Measurements from ENCODE around the gene REEP1. TPM values are rescaled to one million over a fixed set of nuclear protein-coding genes. Genes with fewer than 3 reads are reported as not detected.

The REEP1 gene
- total RNA-seq, 2 donors from 2014 or later, result 6.6 to 224 TPM

DNA sequence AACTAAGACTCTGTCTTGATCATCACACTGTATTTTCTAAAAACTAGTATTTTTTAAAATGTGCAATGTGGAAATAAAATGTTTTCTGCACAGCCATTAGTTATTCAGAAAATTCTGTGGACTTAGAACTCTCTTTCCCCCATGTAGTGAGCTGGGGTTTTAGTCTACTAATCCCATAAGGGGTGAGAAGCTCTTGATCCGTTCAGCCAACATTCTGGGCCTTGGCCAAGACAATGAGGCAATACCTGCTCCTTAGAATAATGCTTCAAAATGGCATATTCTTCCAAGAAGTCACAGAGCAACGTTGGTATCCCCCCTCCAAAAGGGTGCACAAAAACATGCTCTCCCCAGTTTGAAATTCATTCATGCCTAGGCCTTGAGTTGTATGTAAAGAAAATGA, 4.0 kb downstream of the REEP1 start:
- TF ChIP-seq, protein P1, sequence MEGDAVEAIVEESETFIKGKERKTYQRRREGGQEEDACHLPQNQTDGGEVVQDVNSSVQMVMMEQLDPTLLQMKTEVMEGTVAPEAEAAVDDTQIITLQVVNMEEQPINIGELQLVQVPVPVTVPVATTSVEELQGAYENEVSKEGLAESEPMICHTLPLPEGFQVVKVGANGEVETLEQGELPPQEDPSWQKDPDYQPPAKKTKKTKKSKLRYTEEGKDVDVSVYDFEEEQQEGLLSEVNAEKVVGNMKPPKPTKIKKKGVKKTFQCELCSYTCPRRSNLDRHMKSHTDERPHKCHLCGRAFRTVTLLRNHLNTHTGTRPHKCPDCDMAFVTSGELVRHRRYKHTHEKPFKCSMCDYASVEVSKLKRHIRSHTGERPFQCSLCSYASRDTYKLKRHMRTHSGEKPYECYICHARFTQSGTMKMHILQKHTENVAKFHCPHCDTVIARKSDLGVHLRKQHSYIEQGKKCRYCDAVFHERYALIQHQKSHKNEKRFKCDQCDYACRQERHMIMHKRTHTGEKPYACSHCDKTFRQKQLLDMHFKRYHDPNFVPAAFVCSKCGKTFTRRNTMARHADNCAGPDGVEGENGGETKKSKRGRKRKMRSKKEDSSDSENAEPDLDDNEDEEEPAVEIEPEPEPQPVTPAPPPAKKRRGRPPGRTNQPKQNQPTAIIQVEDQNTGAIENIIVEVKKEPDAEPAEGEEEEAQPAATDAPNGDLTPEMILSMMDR (IDR thresholded peaks at IDR 0.05), result no peak
- no peak for TF ChIP-seq POLR2AphosphoS5 (IDR thresholded peaks at IDR 0.05)
- no peak for TF ChIP-seq POLR2A (IDR thresholded peaks at IDR 0.05)
- no peak for DNase-seq (ENCODE audit: low spot score)
- no peaks in the 10 kb centered on the region for H3K9me3 ChIP-seq
- no peak overlapping the region for H3K4me3 ChIP-seq
- WGBS, result 47% methylated on average over 2 of the region's 2 CpGs
- intact Hi-C loops (cut with DNase I), result loop anchor here (10.0 kb wide), 1 partner anchor 109 kb away; no protein-coding TSS in a partner anchor
- no peaks in the 10 kb centered on the region for H3K27me3 ChIP-seq (replicated peaks; ENCODE audit: insufficient read depth)
- H3K27ac ChIP-seq, result no peak overlapping the region
- H3K36me3 ChIP-seq, result no peaks in the 10 kb centered on the region
- no peaks in the 10 kb centered on the region for H3K4me1 ChIP-seq (replicated peaks)

DNA sequence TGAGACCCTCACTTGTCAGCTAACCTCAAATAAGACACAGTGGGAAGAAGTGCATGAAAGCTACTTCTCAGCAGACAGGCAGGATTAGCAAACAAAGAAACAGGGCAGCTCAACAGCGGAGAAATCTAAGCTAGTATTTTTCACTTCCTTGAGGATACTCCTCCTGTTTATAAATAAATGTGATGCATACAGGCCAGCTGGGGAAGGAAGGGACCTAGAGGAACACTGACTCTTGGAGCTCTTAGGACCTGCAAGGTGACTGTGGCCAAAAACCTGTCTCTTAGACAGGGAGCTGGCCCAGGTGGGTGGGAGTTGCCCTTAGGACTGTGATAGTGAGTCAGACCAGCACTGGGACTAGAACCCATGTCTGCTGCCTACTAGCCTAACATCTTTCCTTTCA, 4.8 kb downstream of the REEP1 start:
- H3K4me3 ChIP-seq, result no peak overlapping the region
- no peaks in the 10 kb centered on the region for H3K9me3 ChIP-seq
- no peak for DNase-seq (ENCODE audit: low spot score)
- H3K36me3 ChIP-seq, result no peaks in the 10 kb centered on the region
- no peaks in the 10 kb centered on the region for H3K27me3 ChIP-seq (replicated peaks; ENCODE audit: insufficient read depth)
- intact Hi-C loops (cut with DNase I), result loop anchor here (10.0 kb wide), 1 partner anchor 108 kb away; no protein-coding TSS in a partner anchor
- H3K27ac ChIP-seq, result no peak overlapping the region
- no peaks in the 10 kb centered on the region for H3K4me1 ChIP-seq (replicated peaks)
- TF ChIP-seq, protein P1 (IDR thresholded peaks at IDR 0.05), result no peak
- TF ChIP-seq POLR2AphosphoS5 (IDR thresholded peaks at IDR 0.05) (no peak), POLR2A (IDR thresholded peaks at IDR 0.05) (no peak)
- 96% methylated on average over 1 of the region's 1 CpG for whole genome bisulfite sequencing

DNA sequence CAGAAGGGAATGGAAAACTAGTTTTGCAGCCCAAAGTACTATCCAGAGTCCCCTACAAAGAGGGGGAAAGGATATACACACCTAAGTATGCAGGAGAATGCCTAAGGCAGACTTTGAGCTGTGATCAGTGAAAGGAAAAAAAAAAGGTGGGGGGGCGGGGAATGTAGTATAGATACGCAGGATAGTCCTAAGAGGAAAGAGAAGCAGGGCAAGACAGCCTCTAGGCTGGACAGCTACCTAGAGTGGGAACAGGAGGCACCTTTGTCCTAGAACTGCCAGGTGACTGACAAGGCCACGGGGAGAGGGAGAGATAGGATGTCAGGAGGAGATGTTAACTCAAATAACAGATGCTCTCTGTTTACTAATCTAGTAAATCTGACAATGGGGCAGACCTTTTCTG, 6.0 kb downstream of the REEP1 start:
- Histone ChIP-seq H3K27ac (no peak overlapping the region), H3K9me3 (no peaks in the 10 kb centered on the region), H3K27me3 (replicated peaks; ENCODE audit: insufficient read depth) (no peaks in the 10 kb centered on the region), H3K36me3 (no peaks in the 10 kb centered on the region), H3K4me1 (replicated peaks) (no peaks in the 10 kb centered on the region), H3K4me3 (no peak overlapping the region)
- no peak for DNase-seq (ENCODE audit: low spot score)
- 73% methylated on average over 3 of the region's 3 CpGs for WGBS
- TF ChIP-seq POLR2AphosphoS5 (IDR thresholded peaks at IDR 0.05), result no peak
- TF ChIP-seq, protein P1 (IDR thresholded peaks at IDR 0.05), result no peak
- TF ChIP-seq POLR2A (IDR thresholded peaks at IDR 0.05), result no peak
- intact Hi-C loops (cut with DNase I), result loop anchor here (10.0 kb wide), 1 partner anchor 107 kb away; no protein-coding TSS in a partner anchor

DNA sequence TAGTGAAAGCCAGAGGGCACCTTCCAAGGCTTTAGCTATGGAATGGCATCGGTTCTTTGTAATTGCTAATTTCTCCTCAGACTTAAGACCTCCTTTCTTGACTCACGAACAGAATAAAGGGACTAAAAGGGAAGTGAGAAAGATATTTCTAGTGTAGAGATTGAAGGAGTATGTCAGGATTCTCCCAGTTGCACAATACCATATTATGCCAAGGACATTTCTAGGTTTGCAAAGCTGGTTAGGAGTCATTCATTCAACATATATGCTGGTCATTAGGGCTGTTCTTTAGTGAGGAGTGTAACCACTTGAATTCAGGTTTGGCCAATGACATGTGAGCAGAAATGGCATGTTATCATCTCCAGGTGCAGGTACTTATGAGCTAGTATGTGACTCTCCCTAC, 7.4 kb downstream of the REEP1 start:
- TF ChIP-seq POLR2AphosphoS5 (IDR thresholded peaks at IDR 0.05) (no peak), POLR2A (IDR thresholded peaks at IDR 0.05) (no peak)
- TF ChIP-seq, protein P1 (IDR thresholded peaks at IDR 0.05), result no peak
- no peaks in the 10 kb centered on the region for H3K4me1 ChIP-seq (replicated peaks)
- H3K27ac ChIP-seq, result no peak overlapping the region
- H3K9me3 ChIP-seq, result no peaks in the 10 kb centered on the region
- H3K27me3 ChIP-seq (replicated peaks; ENCODE audit: insufficient read depth), result no peaks in the 10 kb centered on the region
- H3K36me3 ChIP-seq, result no peaks in the 10 kb centered on the region
- 97% methylated on average over 2 of the region's 2 CpGs for WGBS
- no peak overlapping the region for H3K4me3 ChIP-seq
- intact Hi-C loops (cut with DNase I), result loop anchor here (10.0 kb wide), 1 partner anchor 105 kb away; no protein-coding TSS in a partner anchor
- DNase-seq (ENCODE audit: low spot score), result no peak

DNA sequence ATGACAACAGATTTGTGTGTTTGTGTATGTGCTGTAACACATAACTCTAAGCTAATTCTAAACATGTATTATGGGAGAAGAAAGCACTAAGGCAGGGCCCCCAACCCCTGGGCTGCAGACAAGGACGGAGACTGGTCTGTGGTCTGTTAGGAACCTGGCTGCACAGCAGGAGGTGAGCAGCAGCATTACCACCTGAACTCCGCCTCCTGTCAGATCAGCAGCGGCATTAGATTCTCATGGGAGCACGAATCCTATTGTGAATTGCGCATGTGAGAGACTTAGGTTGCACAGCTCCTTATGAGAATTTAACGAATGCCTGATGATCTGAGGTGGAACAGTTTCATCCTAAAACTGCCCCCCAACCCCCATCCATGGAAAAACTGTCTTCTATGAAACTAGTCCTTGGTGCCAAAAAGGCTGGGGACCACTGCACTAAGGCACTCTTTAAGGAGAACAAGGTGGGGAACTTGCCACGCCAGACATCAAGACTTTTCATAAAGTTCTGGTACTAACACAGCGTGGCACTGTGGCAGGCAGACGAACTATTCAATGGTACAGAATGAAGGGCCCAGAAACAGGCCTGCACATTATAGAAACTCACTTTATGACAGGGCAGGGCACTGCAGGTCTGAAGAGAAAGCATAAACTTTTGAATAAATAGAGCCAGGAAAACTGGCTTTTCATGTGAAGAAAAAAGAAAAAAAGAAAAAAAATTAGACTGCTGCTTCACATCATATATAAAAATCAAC, 14.0 kb downstream of the REEP1 start:
- TF ChIP-seq POLR2AphosphoS5 (IDR thresholded peaks at IDR 0.05) (no peak), POLR2A (IDR thresholded peaks at IDR 0.05) (no peak)
- TF ChIP-seq, protein P1 (IDR thresholded peaks at IDR 0.05), result no peak
- intact Hi-C loops (cut with DNase I), result no loop called here
- DNase-seq (ENCODE audit: low spot score), result no peak
- no peaks in the 10 kb centered on the region for H3K36me3 ChIP-seq
- no peak overlapping the region for H3K27ac ChIP-seq
- no peaks in the 10 kb centered on the region for H3K27me3 ChIP-seq (replicated peaks; ENCODE audit: insufficient read depth)
- no peaks in the 10 kb centered on the region for H3K4me1 ChIP-seq (replicated peaks)
- 73% methylated on average over 9 of the region's 9 CpGs for WGBS
- no peaks in the 10 kb centered on the region for H3K9me3 ChIP-seq
- no peak overlapping the region for H3K4me3 ChIP-seq
